Gastroesophageal sphincter (tissue), 3 donors: Measurements from ENCODE around the gene PDS5A.

Source experiments
- CTCF ChIP-seq, 4 experiments: fragments of 200-600 bp in 2 of 4; fragments of 450-650 bp in 2 of 4; sonication (generic) in 1 of 4; IDR thresholded peaks; one replicate each; pipeline ENCODE4 v1.5.1; 2017 to 2019; ENCODE audit warnings: antibody characterized with exemption in 4 of 4, mild to moderate bottlenecking in 2 of 4, moderate library complexity in 2 of 4
- EP300 ChIP-seq: sonication (generic); formaldehyde crosslinking; IDR thresholded peaks from one replicate; pipeline ENCODE4 v1.6.1; 2017; ENCODE audit warnings: antibody characterized with exemption, mild to moderate bottlenecking
- POLR2A ChIP-seq, 2 donors: fragments of 450-650 bp; IDR thresholded peaks; one replicate each; pipeline ENCODE4 v1.6.1; 2017; ENCODE audit warnings: antibody characterized with exemption in 2 of 2, mild to moderate bottlenecking in 2 of 2, moderate library complexity in 1 of 2

GRCh38 chr4:39899291-39899690 lies 78.4 kb downstream of the PDS5A start:
- TF ChIP-seq CTCF (IDR thresholded peaks at IDR 0.05), result no peak
- TF ChIP-seq POLR2A (IDR thresholded peaks at IDR 0.05), result no peak
- TF ChIP-seq EP300, result no peak
